Erythroblast (primary cell): ENCODE results near the gene MFF.
"Not testable (repeated sequence)": the region's sequence is repeated elsewhere in the genome, so short reads cannot be mapped to it uniquely, and the experiment has no call there.

Experiments used
- DNase-seq, 2 experiments: peaks; one replicate each; lab custom pipeline; 2025; lab: John Stamatoyannopoulos, UW
- GATA1 ChIP-seq: IDR thresholded peaks from 2 replicates; pipeline ENCODE4 v1.6.1; 2011; ENCODE audit warnings: low read depth, mild to moderate bottlenecking, control low read depth, low read length, moderate library complexity
- POLR2A ChIP-seq: IDR thresholded peaks from 2 replicates; pipeline ENCODE4 v1.6.1; 2011; ENCODE audit warnings: mild to moderate bottlenecking, low read length

Gene MFF

DNA sequence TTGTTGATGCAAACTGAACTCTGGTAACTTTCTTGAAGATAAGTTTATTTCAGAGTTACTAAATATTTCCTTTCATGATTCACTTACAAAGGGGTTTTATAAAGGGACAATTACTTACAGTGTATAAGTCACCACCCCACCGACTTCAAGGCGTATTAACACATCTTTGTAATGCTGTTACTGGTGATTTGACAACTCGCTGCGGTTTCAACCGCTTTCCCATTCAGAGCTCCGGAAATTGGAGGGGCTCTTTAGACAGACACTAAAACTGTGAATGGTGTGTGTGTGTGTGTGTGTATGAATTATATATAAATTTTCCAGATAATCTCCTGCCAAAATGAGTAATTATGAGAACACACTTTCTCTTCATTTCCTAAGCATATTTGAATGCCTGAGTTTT lies 49.1 kb downstream of the MFF start:
- no peak for DNase-seq
- no peak for TF ChIP-seq POLR2A
- no peak for TF ChIP-seq GATA1

DNA sequence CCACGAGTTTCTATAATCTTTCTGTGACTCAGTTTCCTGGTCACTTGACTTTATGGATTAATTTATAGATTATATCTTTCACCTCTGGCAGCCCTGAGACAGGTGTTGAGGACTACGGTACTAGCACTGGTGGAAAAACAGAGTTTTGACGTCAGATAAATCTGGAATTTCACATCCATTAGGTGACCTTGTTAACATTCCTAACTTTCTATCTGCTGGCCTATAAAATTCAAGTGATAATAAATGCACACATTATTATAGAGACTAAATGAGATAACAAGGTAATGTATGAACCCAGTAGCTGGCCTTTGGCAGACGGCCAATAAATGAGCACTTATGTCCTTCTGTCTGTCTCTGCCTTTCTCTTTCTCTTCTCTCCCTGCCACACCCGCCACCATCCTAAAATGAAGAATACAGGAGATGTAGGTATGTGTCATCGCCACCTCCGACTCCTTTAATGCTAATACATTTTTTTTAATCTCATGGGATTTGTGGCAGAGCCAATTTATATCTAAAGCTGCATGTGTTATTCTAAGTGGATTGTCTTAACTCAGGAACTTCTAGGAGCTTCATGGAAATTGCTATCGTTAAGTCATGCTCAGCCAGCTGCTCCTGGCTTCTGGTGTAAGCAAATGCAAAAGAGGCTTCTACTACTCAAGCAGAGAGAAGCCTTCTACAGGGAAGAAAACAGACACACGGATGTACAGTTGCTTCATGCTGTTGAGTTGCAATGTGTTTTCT lies 51.8 kb downstream of the MFF start:
- peak; percentile 26 to 27 for DNase-seq
- TF ChIP-seq POLR2A (no peak), GATA1 (no peak)

GRCh38 chr2:227377467-227378351 lies 52.7 kb downstream of the MFF start:
- no peak for TF ChIP-seq GATA1
- no peak for TF ChIP-seq POLR2A
- DNase-seq, result no peak

DNA sequence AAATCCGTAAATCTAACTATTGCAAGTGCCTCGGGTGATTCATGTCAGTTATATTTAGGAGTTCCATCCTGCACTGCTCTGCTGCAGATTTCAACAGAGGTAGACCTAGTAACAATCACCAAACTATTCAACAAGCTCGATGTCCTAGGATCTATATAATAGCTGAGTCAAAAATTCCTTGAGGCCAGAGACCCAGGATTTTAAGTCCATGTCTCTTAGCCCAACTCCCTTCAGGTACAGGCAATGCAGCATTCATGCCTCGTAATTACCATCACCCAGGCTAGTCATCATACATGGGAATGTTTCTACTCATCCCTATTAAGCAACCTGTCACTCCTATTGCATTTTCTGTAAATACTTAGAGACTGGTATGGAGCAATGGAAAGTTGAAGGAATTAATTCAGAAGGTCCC lies 53.3 kb downstream of the MFF start:
- TF ChIP-seq POLR2A, result no peak
- TF ChIP-seq GATA1, result no peak
- DNase-seq, result no peak

GRCh38 chr2:227379095-227379494 lies 54.0 kb downstream of the MFF start, which contains the start of gene TM4SF20:
TSS of gene TM4SF20 (minus strand) at chr2:227379306. CDS start at chr2:227379268, 38 bp downstream.
- TF ChIP-seq POLR2A, result no peak
- TF ChIP-seq GATA1, result no peak
- DNase-seq, result no peak

DNA sequence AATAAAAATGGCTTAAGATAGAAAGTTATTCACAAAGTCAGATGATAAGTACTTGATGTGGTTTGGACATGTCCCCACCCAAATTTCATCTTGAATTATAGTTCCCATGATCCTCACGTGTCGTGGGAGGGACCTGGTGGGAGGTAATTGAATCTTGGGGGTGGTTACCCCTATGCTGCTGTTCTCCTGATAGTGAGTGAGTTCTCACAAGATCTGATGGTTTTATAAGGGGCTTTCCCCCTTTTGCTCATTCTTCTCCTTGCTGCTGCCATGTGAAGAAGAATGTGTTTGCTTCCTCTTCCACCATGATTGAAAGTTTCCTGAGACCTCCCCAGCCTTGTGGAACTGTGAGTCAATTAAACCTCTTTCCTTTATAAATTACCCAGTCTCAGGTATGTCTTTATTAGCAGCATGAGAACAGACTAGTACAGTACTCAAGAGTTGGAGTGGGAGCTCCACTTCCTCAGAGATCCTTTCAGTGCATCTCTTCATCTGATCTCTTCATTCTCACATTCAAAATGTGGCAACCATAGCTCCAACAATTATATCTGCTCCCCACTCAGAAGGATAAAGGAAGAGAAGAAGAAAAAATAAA lies 57.3 kb downstream of the MFF start:
- not testable (repeated sequence) for DNase-seq

DNA sequence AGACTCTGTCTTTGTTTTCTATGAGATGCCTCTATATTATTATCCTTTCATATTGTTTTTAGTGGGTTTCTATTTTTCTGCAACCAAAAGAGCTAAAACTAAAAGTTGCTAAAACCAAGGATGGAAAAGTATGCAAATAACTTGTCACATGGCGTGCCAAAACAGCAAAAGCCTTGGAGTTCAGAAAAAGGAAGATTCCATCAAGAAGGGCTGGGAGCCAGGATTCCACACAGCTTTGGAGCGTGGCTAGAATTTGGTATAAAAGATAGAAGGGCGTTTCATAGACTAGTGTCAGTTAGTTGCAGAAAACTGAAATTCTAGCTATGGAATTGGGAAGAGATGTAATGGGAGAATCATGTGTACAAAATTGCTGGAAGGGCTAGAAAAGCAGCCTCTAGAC lies 58.6 kb downstream of the MFF start:
- TF ChIP-seq POLR2A, result no peak
- no peak for TF ChIP-seq GATA1
- no peak for DNase-seq

- no peak for DNase-seq
Measured at GRCh38 chr2:227386630-227387029, 61.6 kb downstream of the MFF start.

GRCh38 chr2:227387583-227387982 lies 62.5 kb downstream of the MFF start, which contains the start of gene SCYGR1:
TSS of gene SCYGR1 (minus strand) at chr2:227387949. CDS start at chr2:227387949, 0 bp downstream.
- not testable (repeated sequence) for DNase-seq

More at GRCh38 chr2:227386630-227387029, 61.6 kb downstream of the MFF start:
- no peak for TF ChIP-seq GATA1
- TF ChIP-seq POLR2A, result no peak

DNA sequence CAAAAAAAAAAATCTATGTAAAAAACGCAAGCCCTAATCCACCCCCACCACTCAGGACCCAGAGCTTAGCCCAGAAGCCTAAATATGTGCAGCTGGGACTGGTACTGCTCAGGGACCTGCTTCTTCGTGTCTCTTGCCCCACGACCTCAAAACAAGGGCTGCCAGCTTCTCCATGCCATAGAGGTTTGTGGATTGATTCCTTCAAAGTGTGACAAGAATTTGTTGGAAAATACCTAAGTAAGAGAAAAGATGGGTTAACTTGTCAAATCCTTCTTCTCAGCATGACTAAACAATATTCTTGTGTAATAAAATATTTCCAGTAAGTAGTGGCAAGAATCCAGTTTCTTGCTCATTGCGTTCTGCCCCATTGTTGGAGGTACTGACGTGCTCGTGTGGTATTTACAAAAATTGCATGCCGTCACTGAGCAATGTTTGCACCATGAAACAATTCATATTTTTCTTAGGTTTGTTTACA lies 63.5 kb downstream of the MFF start:
- TF ChIP-seq POLR2A, result no peak
- TF ChIP-seq GATA1, result no peak
- DNase-seq, result no peak

- TF ChIP-seq POLR2A (no peak), GATA1 (no peak)
- DNase-seq, result no peak
Measured at GRCh38 chr2:227389231-227389630, 64.2 kb downstream of the MFF start.

GRCh38 chr2:227389661-227390060 lies 64.6 kb downstream of the MFF start:
- no peak for DNase-seq
- TF ChIP-seq POLR2A (no peak), GATA1 (no peak)

- TF ChIP-seq GATA1 (no peak), POLR2A (no peak)
- DNase-seq, result no peak
Measured at GRCh38 chr2:227390468-227391256, 65.6 kb downstream of the MFF start.

DNA sequence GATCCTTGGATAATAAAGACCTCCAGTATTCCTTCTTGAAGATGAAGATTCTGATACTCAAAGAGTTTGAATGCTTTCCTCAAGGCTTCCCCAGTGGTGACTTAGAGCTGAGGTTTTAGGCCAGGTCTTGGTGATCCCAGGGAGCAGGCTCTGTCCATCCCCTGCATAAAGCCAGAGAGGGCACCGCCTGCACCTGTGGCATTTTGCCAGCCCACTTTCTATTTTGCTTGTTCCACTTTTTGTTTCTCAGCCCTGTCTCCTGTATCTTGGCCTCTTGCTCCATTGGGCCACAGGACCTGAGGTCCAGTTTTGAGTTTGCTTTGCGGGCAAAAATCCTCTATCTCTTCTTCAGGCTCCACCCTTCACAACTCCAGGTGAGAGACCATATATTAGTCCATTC lies 69.3 kb downstream of the MFF start:
- no peak for DNase-seq
- TF ChIP-seq POLR2A, result no peak
